CD4-positive, alpha-beta memory T cell (primary cell): ENCODE measurements around the gene CYB5R4. TPM values are rescaled to one million over a fixed set of nuclear protein-coding genes. Genes with fewer than 3 reads are reported as not detected.
A peak's percentile ranks its signal among the peaks of the same experiment; 100 is the strongest.

Experiments
- CTCF ChIA-PET: fragments of 350-600 bp; sonication (Branson Sonifier 250); formaldehyde crosslinking; loops from one replicate; lab custom pipeline; 2021; ENCODE audit warnings: inconsistent platforms; ENCODE audit not compliant: partially characterized antibody; lab: Charles Lee
- POLR2A ChIA-PET: fragments of 350-600 bp; sonication (Branson Sonifier 250); formaldehyde crosslinking; loops from one replicate; lab custom pipeline; 2021; ENCODE audit not compliant: partially characterized antibody; lab: Charles Lee
- DNase-seq, 5 donors: peaks; one replicate each; pipeline versions ENCODE4 v3.0.0 to v3.0.0-alpha.2; 2020 to 2022; ENCODE audit warnings: mixed read lengths in 1 of 5
- H3K27ac ChIP-seq: one replicate; pipeline ENCODE4 v1.7.0; 2013; ENCODE audit warnings: low read depth, low read length
- H3K27me3 ChIP-seq: 2 replicates; pipeline ENCODE4 v1.7.0; 2013; ENCODE audit warnings: mild to moderate bottlenecking, low read length, moderate library complexity; ENCODE audit not compliant: insufficient read depth
- H3K36me3 ChIP-seq: 2 replicates; pipeline ENCODE4 v1.7.0; 2013; ENCODE audit warnings: mild to moderate bottlenecking, low read length, moderate library complexity; ENCODE audit not compliant: insufficient read depth
- H3K4me1 ChIP-seq: 2 replicates; pipeline ENCODE4 v1.7.0; 2013; ENCODE audit warnings: mild to moderate bottlenecking, low read length, moderate library complexity; ENCODE audit not compliant: insufficient read depth
- H3K4me3 ChIP-seq, 2 donors: one replicate each; pipeline ENCODE4 v1.7.0; 2013; ENCODE audit warnings: low read length in 2 of 2, mild to moderate bottlenecking in 1 of 2
- H3K9me3 ChIP-seq, 2 donors: one replicate each; pipeline ENCODE4 v1.7.0; 2013; ENCODE audit warnings: low read length in 2 of 2, control low read depth in 1 of 2; ENCODE audit not compliant: control insufficient read depth in 1 of 2
- H3K27ac Mint-ChIP-seq, 7 donors: one replicate each; pipeline ENCODE4 v1.8.0; 2020 to 2021; ENCODE audit warnings: mixed read lengths in 7 of 7, mild to moderate bottlenecking in 6 of 7, inconsistent platforms in 3 of 7, moderate library complexity in 3 of 7
- H3K27me3 Mint-ChIP-seq, 2 donors: one replicate each; pipeline ENCODE4 v1.8.0; 2020 to 2021; ENCODE audit warnings: mixed read lengths in 2 of 2
- H3K36me3 Mint-ChIP-seq, 2 donors: one replicate each; pipeline ENCODE4 v1.8.0; 2020 to 2021; ENCODE audit warnings: mixed read lengths in 2 of 2, inconsistent platforms in 1 of 2, mild to moderate bottlenecking in 1 of 2
- H3K4me1 Mint-ChIP-seq, 4 donors: one replicate each; pipeline ENCODE4 v1.8.0; 2020 to 2021; ENCODE audit warnings: mixed read lengths in 4 of 4, mild to moderate bottlenecking in 1 of 4
- H3K4me3 Mint-ChIP-seq, 8 donors: one replicate each; pipeline ENCODE4 v1.8.0; 2020 to 2021; ENCODE audit warnings: mixed read lengths in 8 of 8, mild to moderate bottlenecking in 7 of 8, moderate library complexity in 6 of 8, inconsistent platforms in 3 of 8
- H3K9me3 Mint-ChIP-seq, 8 donors: one replicate each; pipeline ENCODE4 v1.8.0; 2020 to 2021; ENCODE audit warnings: mixed read lengths in 8 of 8, mild to moderate bottlenecking in 5 of 8, inconsistent platforms in 3 of 8, moderate library complexity in 1 of 8
- intact Hi-C: fragments of 100-400 bp; cut with micrococcal nuclease; formaldehyde crosslinking; loops from one replicate; pipeline ENCODE4 v1.15.1; 2023
- polyA plus RNA-seq, 2 donors: library from polyadenylated mRNA; unstranded; fragments of 300-500 nt; fragmentation: Illumina TruSeq; gene quantifications; one replicate each; pipeline ENCODE4 v1.2.3, GENCODE V29; 2021
- total RNA-seq, 2 experiments: library from RNA; stranded (reverse); gene quantifications; one replicate each; pipeline ENCODE4 v1.2.3, GENCODE V29; 2021

CYB5R4 gene
- total and polyA plus RNA-seq, 4 experiments from 2014 or later, result 24.0 to 45.2 (median 29.1) TPM

DNA sequence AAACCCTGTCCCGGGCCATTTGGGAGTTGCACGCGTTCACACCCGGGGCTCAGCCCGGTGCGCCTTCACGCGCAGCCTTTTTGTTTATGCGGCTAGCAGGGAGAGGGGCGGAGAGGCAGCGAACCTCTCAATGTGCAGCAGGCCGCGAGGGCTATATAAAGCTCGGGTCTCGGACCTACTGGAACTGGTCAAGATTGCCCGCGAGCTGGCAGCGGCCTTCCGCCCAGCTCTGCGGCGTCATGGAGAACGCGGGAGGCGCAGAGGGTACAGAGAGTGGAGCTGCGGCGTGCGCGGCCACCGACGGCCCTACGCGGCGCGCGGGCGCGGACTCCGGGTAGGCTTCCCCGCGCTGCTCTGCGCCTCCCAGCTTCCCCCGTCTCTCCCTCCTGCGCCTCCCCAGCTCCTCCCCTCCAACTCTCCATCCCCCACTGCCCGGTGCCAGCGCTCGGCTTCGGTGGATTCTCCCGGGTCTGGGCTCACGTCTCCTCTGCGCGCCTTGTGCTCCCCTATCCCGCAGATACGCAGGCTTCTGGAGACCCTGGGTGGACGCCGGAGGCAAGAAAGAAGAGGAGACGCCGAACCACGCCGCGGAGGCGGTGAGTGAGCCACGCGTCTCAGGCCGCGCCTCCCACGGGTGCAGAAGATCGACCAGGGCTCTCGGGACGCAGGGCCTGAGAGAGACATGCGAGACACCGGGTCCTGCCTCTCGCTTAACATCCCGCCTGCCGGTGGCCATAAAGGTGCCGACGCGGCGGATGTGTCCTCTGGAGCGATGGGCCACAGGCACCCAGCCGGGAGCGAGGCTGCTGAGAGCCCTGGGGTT, 6.1 kb upstream of the CYB5R4 start, which contains the start of gene RIPPLY2:
Gene RIPPLY2 (plus strand): TSS at position 183 of the 823 bp plus-strand sequence. CDS start 57 bp downstream, at position 240.
- intact Hi-C loops, result no loop called here
- H3K36me3 Mint-ChIP-seq, result no peaks in the 10 kb centered on the region
- Histone ChIP-seq H3K9me3 (no peaks in the 10 kb centered on the region), H3K4me1 (peaks cover 14% of the 10 kb centered on the region), H3K36me3 (no peaks in the 10 kb centered on the region), H3K27ac (no peak within 1 kb of the TSS), H3K27me3 (peaks cover 8% of the 10 kb centered on the region), H3K4me3 (no peak within 1 kb of the TSS)
- peak within 1 kb of the TSS in 1 of 7 donors; percentile 59 for H3K27ac Mint-ChIP-seq
- peaks cover 48 to 52% of the 10 kb centered on the region in 2 donors for H3K27me3 Mint-ChIP-seq
- POLR2A ChIA-PET, result no interaction called here
- peak within 1 kb of the TSS; percentile 54 to 79 (median 69) for H3K4me3 Mint-ChIP-seq
- DNase-seq, result no peak
- CTCF ChIA-PET, result no interaction called here
- peaks cover 6 to 17% (median 10%) of the 10 kb centered on the region in 4 donors for H3K4me1 Mint-ChIP-seq
- peaks cover 0 to 2% (median 0%) of the 10 kb centered on the region in 8 donors for H3K9me3 Mint-ChIP-seq

DNA sequence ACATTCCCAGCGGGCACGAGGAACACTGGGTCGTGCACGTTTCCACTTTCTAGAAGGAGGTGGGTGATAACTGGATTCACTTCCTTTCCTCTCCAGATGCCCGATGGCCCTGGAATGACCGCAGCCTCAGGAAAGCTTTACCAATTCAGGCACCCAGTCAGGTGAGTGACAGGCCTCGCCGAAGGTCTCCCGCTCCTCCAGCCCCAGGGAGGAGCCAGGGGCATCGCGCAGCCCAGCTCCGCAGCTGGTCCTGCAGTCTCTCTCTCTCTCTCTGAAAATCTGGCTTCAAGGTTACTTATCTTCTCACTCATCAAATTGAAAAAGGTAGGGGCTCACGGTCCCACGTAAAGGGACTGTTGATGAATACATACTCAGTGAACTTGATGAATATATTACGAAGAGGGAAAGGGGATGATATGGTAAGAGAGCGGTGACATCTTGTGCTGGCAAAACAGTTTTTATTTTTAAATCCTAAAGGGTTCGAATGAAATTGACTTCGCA, 5.4 kb upstream of the CYB5R4 start:
- POLR2A ChIA-PET, result no interaction called here
- Histone ChIP-seq H3K9me3 (no peaks in the 10 kb centered on the region), H3K36me3 (no peaks in the 10 kb centered on the region), H3K4me3 (no peak overlapping the region), H3K4me1 (peaks cover 20% of the 10 kb centered on the region), H3K27me3 (peaks cover 8% of the 10 kb centered on the region), H3K27ac (no peak overlapping the region)
- Mint-ChIP-seq H3K9me3 (peaks cover 0 to 2% (median 0%) of the 10 kb centered on the region in 8 donors), H3K36me3 (no peaks in the 10 kb centered on the region), H3K4me3 (peak overlapping the region in 7 of 8 donors; percentile 42 to 70 (median 59)), H3K27ac (peak overlapping the region in 1 of 7 donors; percentile 59), H3K27me3 (peaks cover 44 to 47% of the 10 kb centered on the region in 2 donors), H3K4me1 (peaks cover 8 to 24% (median 13%) of the 10 kb centered on the region in 4 donors)
- CTCF ChIA-PET, result no interaction called here
- intact Hi-C loops, result no loop called here
- DNase-seq, result no peak

DNA sequence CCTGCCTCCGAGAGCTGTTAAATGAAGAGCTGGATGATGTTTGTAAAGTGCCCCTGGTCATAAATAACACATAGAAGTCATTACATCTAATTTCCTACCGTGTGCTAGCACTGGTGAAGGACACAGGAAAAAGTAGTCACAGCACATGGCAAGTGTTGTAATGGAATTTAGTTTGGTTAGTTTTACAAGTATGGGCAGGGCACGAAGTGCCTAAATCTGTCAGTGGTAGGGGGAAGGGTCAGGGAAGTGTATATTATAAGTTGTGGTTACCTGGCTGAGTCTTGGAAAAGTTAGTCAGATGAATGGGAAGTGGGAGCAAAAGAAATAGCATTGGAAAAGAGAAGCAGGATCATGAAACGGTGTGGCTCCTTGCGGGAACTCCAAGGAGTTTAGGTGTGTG, 4.7 kb upstream of the CYB5R4 start:
- peaks cover 0 to 3% of the 10 kb centered on the region in 2 donors for H3K36me3 Mint-ChIP-seq
- intact Hi-C loops, result loop anchor here (5.0 kb wide), 1 partner anchor 662 kb away; the partner anchor contains the start of genes PGM3 and RWDD2A
- POLR2A ChIA-PET, result no interaction called here
- DNase-seq, result no peak
- peak overlapping the region in 2 of 8 donors; percentile 17 to 67 for H3K4me3 Mint-ChIP-seq
- Histone ChIP-seq H3K9me3 (no peaks in the 10 kb centered on the region), H3K27ac (no peak overlapping the region), H3K36me3 (no peaks in the 10 kb centered on the region), H3K4me3 (no peak overlapping the region), H3K4me1 (peaks cover 22% of the 10 kb centered on the region), H3K27me3 (peaks cover 8% of the 10 kb centered on the region)
- no peak overlapping the region for H3K27ac Mint-ChIP-seq
- peaks cover 0 to 2% (median 0%) of the 10 kb centered on the region in 8 donors for H3K9me3 Mint-ChIP-seq
- CTCF ChIA-PET, result no interaction called here
- peaks cover 13 to 29% (median 19%) of the 10 kb centered on the region in 4 donors for H3K4me1 Mint-ChIP-seq
- H3K27me3 Mint-ChIP-seq, result peaks cover 40 to 41% of the 10 kb centered on the region in 2 donors

DNA sequence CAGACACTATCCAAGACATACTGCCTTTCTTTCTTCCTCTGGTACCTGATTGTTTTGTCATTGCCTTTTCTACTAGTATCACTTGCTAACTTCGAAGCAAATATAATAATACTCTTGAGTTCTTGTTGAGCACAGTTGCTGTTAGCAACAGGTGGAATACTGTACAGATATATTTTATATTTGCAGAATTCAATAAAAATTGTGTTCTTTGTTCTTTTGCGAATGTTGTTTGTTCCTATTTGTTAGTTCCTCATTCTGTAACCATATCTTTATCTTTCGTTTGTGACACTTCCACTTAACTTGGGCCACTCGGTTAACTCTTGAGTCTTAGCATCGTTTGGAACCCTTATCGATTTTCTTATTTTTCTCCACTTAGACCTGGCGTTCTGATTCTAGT, 868 bp downstream of the CYB5R4 start:
- Histone ChIP-seq H3K27ac (peak overlapping the region; percentile 79), H3K4me3 (peak overlapping the region; percentile 87 to 95), H3K27me3 (no peaks in the 10 kb centered on the region), H3K36me3 (peaks cover 6% of the 10 kb centered on the region), H3K9me3 (no peaks in the 10 kb centered on the region), H3K4me1 (peaks cover 22% of the 10 kb centered on the region)
- peaks cover 14 to 23% of the 10 kb centered on the region in 2 donors for H3K36me3 Mint-ChIP-seq
- H3K4me3 Mint-ChIP-seq, result peak overlapping the region; percentile 94 to 99 (median 98)
- intact Hi-C loops, result no loop called here
- no peaks in the 10 kb centered on the region for H3K9me3 Mint-ChIP-seq
- H3K4me1 Mint-ChIP-seq, result peaks cover 29 to 46% (median 37%) of the 10 kb centered on the region in 4 donors
- ChIA-PET CTCF (interaction anchor here (1.4 to 2.3 kb wide), 6 partner anchors 15 to 367 kb away, joined by 3 to 31 read pairs (median 5); partner anchors contain the start of gene CEP162), POLR2A (interaction anchor here (0.6 to 1.8 kb wide), 4 partner anchors 364 to 1782 kb away, joined by 4 to 24 read pairs (median 6); partner anchors contain the start of genes CEP162, SYNCRIP and UBE3D)
- H3K27ac Mint-ChIP-seq, result peak overlapping the region; percentile 87 to 97 (median 95)
- peak in 1 of 5 donors; percentile 16 for DNase-seq
- peaks cover 3% of the 10 kb centered on the region in 2 donors for H3K27me3 Mint-ChIP-seq

DNA sequence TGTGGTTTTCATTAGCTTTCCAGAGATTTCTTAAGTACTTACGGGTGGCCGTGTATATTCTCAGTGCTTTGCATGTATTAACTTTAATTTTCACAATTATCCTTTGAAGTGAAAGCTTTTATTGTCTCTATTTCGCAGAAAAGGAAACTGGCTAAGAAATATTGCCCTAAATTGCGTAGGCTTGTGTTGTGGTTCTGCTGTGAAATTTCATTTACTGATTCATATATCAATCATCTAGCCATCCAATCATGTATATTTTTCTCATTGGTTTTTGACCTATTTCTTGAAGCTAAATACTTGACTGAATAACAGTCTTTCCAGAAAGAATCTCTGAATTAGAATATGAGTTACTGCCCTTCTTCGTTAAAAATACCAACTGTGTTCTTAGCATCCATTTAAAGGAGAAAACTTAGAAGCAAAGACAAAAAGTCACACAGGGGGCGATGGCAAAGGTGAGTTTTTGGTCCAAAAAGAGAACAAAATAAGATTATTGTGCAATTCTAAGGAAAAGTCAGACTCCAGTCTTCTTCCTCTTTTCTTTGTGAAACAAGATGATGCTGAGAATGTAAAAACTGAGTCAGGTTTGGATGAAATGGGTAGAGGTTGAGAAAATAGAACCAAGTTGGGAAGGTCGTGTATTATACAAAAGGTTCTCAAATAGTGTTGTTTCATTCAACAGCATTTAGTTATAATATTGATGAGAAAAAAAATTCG, 1.4 kb downstream of the CYB5R4 start:
- Mint-ChIP-seq H3K4me1 (peaks cover 29 to 46% (median 37%) of the 10 kb centered on the region in 4 donors), H3K27me3 (no peaks in the 10 kb centered on the region), H3K36me3 (peaks cover 20 to 28% of the 10 kb centered on the region in 2 donors), H3K4me3 (peak overlapping the region; percentile 94 to 99 (median 98)), H3K27ac (peak overlapping the region in 6 of 7 donors; percentile 26 to 97 (median 94)), H3K9me3 (no peaks in the 10 kb centered on the region)
- ChIA-PET POLR2A (interaction anchor here (1.8 kb wide), 2 partner anchors 367 to 1782 kb away, joined by 7 to 24 read pairs; partner anchors contain the start of genes CEP162 and SYNCRIP), CTCF (interaction anchor here (1.6 to 1.8 kb wide), 3 partner anchors 28 to 360 kb away, joined by 3 to 5 read pairs (median 5); no protein-coding TSS in a partner anchor)
- peak overlapping the region; percentile 79 for H3K27ac ChIP-seq
- peaks cover 6% of the 10 kb centered on the region for H3K36me3 ChIP-seq
- peaks cover 22% of the 10 kb centered on the region for H3K4me1 ChIP-seq
- no peaks in the 10 kb centered on the region for H3K27me3 ChIP-seq
- no peaks in the 10 kb centered on the region for H3K9me3 ChIP-seq
- no peak for DNase-seq
- intact Hi-C loops, result no loop called here
- peak overlapping the region in 1 of 2 donors; percentile 87 for H3K4me3 ChIP-seq

DNA sequence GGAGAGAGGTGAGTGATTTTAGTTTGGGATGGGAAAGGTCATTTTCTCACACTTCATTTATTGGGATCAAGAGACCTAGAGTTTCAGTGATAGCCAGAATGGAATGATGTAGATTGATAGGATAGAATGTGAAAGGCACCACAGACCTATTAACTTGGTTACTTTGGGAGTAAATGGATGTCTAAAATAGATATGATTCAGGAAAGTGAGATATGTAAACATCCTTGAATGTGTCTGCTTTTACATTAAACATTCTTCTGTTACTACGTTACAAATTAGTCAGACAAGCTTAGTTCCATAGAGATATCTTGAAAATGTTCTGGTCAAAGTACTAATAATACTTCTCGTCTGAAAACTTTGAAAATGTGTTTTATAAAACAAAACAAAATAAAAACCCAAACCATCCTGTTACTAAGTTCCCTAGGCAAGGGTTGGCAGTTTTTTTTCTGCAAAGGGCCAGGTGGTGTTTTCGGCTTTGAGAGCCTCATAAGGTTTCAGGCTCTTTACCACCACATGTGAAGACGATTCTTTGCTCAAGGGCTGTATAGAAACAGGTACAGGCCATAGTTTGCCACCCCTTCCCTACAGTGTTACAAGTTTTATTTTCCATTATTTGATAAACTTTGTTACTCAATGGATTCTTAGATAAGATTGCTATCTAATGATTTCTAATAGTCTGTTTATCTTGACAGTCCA, 3.4 kb downstream of the CYB5R4 start:
- H3K27ac Mint-ChIP-seq, result no peak overlapping the region
- no peak for DNase-seq
- Histone ChIP-seq H3K36me3 (peaks cover 18% of the 10 kb centered on the region), H3K27me3 (no peaks in the 10 kb centered on the region), H3K9me3 (no peaks in the 10 kb centered on the region), H3K4me3 (no peak overlapping the region), H3K27ac (no peak overlapping the region), H3K4me1 (peaks cover 22% of the 10 kb centered on the region)
- peaks cover 31 to 46% (median 39%) of the 10 kb centered on the region in 4 donors for H3K4me1 Mint-ChIP-seq
- no peaks in the 10 kb centered on the region for H3K27me3 Mint-ChIP-seq
- H3K4me3 Mint-ChIP-seq, result no peak overlapping the region
- intact Hi-C loops, result no loop called here
- ChIA-PET POLR2A (no interaction called here), CTCF (no interaction called here)
- H3K36me3 Mint-ChIP-seq, result peaks cover 40 to 47% of the 10 kb centered on the region in 2 donors
- H3K9me3 Mint-ChIP-seq, result peaks cover 5 to 14% (median 9%) of the 10 kb centered on the region in 8 donors
